COLO668 (cell line): ENCODE measurements around the gene HOXB4.

Experiments used
- DNase-seq: peaks from one replicate; lab custom pipeline; 2025; ENCODE audit not compliant: unreplicated experiment; lab: John Stamatoyannopoulos, UW

HOXB4 gene

DNA sequence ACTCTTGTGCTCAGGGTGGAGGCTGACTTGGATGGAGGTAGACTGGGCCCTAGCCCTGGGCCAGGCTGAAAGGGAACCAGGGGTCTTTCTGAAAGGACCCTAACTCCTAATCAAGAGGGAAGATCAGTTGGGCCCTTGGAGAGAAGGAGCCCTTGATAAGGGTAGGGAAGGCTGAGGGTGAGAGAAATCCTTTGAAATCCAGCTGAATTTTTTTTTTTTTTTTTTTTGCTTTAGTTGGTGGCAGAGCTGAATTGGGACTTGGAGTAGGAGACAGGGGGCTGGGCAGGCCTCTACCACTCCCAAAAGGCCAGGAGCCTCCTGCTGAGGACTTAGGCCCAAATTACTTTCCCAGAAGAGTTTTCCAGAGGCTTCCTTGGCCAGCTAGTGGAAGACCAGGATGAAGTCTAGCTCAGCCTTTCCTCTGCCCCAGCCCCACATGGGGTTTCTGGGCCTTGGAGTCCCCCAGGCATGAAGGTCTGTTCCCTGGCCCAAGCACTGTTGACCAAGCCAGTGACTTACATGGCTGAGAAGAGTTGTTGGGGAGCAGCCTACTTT is 12.5 kb upstream of the HOXB4 start:
- no peak for DNase-seq

- DNase-seq = peak; percentile 29
These were observed 11.9 kb upstream of the HOXB4 start, which contains the start of gene HOXB3 for GRCh38 chr17:48589831-48590606. HOXB3 (minus strand) TSS chr17:48590241; CDS start chr17:48552474, 37,767 bp downstream.

- DNase-seq = no peak
These were observed 11.1 kb upstream of the HOXB4 start for GRCh38 chr17:48589060-48589830.

DNA sequence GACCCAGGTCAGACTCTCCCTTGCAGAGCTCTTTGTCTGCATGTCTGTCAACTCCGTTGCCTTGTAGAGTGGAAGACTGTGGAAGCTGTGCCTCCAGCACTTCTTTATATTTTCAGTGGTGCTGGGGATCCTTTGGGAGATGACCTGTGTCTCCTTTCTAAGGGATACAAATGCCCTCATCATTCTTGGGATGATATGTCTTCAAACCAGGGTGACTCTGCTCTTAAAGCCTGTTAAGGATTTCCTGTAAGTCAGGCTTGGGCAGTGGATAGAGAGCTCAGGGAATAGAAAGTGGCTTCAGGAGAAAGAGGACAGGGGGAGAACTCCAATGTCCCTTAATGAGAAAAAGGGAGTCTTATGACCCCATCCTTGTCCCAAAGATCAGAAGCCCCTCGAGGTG is 10.4 kb upstream of the HOXB4 start:
- DNase-seq = no peak

DNA sequence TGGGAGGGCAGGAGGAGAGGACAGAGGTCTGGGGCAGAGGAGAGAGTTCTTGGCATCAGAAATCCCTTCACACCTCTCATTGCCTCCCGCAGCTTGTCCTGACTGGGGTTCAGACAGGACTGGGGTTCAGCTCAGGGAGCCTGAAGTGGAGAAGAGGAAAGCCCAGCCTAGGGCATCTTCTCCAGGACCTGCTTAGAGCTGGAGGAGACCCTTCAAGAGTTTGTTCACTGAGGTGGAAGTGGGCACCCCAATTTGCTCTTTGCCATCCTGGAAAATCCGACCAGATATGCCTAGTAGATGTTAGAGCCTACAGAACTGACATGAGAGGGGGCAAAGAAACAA is 9.9 kb upstream of the HOXB4 start:
- DNase-seq = no peak

DNA sequence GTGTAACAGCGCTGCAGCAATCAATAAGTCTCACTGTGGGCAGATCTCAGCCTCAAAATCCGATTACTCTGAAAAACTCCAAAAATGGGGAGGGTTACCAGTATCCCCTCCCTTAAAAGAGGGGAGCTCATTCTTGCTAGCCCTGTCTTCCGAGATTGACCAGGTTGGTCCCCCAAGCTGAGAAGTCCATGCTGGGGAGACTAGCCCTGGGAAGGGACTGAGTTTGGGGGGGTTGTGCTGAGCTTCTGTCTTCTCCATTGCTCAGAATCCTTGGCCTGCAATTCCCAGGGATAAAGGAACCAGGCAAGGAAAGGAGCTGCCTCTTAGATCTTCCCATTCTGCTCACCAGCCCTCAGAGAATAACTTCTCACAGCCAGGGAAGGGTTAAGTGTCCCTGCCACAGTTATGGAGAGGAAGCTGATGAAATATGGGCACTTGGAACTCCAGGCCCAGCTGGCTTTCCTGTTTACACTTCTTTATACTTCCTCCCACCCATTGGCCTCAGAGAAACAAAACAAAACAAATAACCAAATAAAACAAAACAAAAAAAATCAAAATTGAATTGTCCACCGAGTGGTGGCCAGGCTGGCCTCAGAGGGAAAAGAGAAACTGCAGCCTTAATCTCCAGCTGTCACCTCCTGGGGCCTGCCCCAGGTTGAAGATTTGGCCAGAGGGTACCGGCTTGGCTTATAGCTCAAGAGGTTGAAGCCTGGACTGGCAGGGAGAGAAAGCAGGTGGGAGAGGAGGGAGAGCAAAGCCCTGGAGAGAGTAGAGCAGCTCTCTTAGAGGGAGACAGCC is 9.3 kb upstream of the HOXB4 start:
- DNase-seq = peak; percentile 59

DNA sequence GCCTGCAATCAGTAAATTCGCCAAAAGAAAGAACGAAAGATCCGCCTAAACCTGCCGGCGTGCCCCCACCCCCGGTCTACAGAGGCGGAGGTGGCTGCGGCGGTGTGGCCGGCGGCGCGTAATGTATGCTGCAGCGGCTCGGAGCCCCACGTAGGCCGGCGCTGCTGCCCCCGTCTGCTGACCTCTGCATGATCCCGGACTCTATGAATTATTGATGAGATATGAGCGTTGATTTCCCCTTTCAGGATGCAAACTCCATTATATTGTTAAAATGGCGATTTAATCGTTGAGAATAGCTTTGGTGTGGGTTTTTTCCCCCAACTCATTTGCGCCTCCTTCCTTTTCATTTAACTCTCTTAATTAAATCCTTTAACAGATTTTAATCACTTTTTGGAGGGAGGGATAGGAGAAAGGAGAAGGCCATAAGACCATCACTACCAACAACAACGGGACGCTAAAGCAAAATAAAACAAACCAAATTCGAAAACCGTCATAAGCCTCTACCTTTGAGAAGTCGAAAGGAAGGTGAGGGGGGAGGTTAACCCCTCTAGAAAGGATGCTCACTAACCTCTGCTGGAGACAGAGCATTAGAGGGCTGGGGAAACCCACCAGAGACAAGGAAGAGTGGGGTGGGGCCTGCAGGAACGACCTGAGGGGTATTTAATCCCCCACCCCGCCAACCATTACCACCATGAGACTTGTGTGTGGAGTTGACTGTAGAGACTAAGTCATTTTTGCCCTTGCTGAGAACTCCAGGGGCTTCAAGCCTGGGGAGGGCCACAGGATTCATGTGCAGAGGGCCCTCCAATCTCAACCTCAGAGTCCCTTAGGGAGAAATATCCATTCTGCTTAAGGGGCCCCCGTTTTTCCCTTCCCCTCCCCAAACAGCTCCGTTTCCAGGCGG is 8.5 kb upstream of the HOXB4 start:
- peak; percentile 70 for DNase-seq

DNA sequence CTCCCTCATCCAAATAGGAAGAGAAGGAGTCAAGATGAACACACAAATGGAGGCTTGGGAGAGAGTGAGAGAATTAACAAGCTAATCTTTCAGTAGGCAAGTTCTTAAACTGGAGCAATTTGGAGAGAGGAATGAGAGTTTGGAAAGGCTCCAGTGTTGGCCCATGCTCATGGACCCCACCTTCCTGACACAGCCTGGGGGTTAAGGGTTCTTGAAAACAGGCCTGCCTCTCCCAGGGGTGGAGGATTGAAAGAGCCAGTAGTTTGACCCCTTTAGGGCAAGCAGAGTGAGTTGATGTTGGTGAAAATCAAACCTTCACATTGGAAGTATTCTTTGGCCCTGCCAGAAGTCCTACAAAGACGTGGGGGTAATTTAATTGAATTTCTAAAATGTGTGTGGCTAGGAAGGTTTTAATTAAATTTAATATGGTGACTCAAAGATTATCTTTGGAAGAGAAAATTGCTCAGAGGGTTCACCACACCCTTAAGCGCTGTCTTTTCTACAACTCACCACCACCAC is 6.1 kb upstream of the HOXB4 start:
- DNase-seq = no peak

DNA sequence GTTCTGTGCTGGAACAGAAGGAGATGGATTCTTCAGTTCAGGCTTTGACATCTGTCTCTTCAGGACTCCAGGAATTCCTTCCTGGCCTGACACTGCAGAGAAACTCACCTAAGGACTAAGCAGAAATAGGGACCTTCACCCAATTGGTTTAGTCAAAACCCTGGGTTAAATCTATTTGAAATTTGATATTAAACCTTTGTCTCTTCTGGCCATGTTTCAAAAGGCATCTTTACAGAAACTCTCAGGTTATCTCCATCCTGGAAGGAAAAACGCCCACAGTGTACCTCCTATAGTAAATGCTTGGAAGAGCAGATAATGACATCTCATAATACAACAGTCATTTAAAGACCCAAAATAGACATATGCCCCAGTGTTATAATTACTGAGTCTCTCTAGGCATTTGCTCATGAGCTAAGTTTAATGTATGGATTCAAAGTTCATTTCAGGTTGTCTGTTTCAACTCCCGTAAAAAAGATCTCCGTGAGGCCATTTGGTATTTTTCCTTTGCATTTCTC is 5.6 kb upstream of the HOXB4 start:
- no peak for DNase-seq

DNA sequence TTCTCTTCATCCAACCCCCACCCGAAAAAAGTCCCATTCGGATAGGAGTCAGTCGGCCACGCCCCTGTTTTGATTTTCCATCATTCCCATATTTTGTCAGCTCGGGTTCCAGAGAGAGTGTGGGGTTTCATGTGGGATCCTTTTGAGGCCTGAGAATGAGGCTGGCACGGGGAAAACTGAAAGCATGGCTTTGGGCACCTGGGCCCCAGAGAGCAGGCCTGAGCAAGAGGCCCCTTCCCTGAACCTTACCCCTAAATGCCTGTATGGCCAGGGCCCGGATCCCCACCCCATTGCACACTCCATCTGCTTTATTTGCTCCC is 4.6 kb upstream of the HOXB4 start:
- peak; percentile 31 for DNase-seq

DNA sequence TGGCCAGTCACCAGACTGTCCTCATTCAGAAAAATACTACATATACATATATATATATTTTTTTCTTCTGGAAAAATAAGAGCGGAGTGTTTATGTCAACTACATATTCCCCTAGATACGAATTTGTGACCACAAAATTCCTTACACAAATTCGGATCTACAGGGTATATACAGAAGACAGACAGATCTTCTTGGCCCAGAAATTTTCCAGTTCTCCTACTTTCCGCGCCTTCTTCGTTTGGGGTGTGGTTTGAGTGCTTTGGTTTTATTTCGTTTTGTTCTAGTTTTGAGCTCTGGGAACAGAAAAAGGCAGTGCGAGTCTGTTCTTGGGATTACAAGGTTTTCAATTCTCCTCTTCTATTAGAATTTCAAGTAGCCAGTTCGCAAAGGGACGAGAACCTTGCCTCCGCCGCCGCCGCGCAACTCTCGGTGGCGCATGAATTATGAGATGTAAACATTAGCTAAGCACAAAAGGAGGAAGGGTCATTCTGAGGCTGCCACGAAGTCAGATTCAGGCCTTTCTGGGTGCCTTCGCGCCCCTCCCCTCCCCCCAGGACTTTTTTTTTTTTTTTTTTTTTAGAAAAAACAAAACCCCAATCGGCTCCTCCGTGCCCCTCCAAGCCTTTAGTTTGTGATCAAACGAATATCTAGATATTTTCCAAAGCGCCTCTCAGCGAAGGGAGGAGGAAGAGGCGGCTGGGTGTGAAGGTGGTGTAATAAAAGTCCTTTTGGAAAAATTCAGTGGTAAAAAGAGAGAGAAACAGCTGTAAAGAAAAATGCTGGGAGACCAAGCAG is 1.8 kb upstream of the HOXB4 start:
- DNase-seq = peak; percentile 47

- DNase-seq = no peak
These were observed 1.3 kb upstream of the HOXB4 start for GRCh38 chr17:48579471-48579759.

DNA sequence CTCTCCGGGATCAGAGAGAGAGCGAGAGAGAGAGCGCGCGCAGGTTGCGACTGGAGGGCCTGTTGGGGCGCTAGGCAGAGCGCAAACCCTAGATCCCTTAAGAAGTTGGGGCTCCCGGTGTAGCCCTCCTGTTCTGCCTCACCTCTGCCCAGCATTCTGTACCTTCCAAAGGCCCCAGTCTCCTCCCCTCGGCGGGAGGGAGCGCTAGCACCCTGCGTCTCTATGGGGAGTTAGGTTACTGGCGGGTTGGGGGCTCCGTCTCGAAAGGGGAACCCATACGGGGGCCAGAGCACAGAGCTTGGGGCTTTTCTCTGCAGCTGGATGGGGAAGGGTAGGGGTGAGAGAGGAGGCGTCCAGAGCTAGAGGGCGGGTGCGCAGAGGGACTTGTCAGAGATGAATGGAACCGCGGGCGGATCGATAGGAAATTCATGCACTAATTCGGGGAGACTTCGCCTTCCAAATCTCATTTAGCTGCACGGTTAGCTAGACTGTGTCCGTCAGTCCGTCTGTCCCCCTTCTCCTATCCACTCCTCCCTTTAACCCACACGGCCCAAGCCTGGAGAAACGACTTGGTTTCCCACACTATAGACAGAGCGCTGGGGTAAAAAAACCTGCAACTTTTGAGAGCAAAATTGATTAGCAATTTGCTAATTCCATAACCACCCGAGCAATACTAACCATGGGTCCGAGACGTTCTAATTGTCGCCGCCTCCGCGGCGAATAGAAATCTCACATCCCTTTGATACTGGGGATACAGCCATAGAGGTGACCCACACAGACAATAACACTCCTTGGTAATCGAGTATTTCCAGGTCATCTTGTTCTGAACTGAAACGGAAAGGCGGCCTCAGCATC is 693 bp upstream of the HOXB4 start:
- DNase-seq = peak; percentile 67

GRCh38 chr17:48577330-48577945 is 712 bp downstream of the HOXB4 start:
- peak; percentile 30 for DNase-seq

DNA sequence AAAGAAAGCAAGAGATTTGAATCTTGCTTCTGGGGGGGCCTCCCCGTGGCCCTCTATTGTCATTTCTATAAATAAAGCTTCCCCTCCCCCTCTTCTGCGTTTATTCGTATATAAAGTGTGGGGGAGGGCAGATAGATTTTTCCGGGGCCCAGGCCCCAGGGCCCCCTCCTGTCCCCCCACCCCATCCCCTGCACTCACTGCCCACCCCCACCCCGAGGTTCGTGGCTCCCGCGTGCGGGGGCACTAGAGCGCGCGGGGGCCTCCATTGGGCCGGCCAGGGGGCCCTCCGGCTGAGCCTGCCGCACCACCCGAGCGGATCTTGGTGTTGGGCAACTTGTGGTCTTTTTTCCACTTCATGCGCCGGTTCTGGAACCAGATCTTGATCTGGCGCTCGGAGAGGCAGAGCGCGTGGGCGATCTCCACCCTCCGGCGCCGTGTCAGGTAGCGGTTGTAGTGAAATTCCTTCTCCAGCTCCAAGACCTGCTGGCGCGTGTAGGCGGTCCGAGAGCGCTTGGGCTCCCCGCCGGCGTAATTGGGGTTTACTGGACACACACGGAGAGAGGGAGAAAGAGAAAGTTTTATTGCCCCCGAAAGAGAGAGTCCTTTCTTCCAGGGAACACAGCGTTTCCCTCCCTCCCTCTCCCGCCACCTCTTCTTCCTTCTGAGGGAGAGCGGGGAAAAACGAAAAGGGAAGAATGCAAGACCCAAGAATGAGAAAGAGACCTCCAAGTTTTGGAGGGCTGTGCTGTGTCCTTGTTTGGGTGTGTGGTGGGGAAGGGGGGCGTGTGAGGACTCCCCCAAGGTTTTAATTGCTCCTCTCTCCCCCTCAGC is 1.5 kb downstream of the HOXB4 start:
- peak; percentile 34 for DNase-seq

GRCh38 chr17:48575673-48576478 is 2.3 kb downstream of the HOXB4 start:
- peak; percentile 13 for DNase-seq
